HG02973 (cell line): ENCODE data around the gene LPCAT1.
"Not testable (repeated sequence)": the region's sequence is repeated elsewhere in the genome, so short reads cannot be mapped to it uniquely, and the experiment has no call there.

Source experiments
- ATAC-seq: cut with Tn5 transposase; IDR thresholded peaks from one replicate; pipeline ENCODE4 v1.9.1; 2021; ENCODE audit warnings: moderate library complexity; ENCODE audit not compliant: unreplicated experiment

LPCAT1 gene, protein sequence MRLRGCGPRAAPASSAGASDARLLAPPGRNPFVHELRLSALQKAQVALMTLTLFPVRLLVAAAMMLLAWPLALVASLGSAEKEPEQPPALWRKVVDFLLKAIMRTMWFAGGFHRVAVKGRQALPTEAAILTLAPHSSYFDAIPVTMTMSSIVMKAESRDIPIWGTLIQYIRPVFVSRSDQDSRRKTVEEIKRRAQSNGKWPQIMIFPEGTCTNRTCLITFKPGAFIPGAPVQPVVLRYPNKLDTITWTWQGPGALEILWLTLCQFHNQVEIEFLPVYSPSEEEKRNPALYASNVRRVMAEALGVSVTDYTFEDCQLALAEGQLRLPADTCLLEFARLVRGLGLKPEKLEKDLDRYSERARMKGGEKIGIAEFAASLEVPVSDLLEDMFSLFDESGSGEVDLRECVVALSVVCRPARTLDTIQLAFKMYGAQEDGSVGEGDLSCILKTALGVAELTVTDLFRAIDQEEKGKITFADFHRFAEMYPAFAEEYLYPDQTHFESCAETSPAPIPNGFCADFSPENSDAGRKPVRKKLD

DNA sequence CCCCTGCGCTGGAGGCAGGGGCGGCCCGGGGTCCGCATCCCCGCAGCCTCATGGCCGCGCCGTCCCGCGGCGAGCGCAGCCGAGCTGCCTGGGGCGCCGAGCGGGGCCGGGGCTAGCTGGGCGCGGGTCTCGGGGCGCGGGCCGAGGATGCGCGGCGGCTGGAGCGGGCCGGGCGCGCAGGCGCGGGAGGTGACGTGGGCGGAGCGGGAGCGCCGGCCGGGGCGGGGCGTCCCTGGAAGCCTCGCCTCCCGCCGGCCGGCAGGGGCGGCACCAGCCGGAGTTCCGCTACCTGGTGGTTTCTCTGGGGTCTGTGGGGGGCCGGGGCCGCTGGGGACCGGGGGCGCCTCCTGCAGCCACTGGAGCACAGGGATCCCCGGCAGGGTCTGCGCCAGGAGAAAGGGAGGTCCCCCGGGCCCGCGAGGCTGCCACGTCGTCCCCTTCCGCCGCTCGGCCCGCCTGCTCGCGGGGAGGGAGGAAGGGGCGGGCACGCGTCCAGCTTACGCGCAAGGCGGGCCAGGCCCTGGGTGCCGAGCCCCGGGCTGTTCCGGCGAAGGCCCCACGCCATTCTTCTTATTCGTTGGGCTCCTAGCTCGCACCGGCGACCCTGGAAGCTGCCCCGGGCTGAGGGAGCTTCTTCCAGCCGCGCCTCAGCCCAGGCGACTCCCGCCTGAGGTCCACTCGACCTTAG, at the start of gene LPCAT1:
TSS of gene LPCAT1 (minus strand) at position 168 of the 688 bp plus-strand sequence. CDS start at position 52, 116 bp downstream.
- ATAC-seq, result peak; percentile 73

DNA sequence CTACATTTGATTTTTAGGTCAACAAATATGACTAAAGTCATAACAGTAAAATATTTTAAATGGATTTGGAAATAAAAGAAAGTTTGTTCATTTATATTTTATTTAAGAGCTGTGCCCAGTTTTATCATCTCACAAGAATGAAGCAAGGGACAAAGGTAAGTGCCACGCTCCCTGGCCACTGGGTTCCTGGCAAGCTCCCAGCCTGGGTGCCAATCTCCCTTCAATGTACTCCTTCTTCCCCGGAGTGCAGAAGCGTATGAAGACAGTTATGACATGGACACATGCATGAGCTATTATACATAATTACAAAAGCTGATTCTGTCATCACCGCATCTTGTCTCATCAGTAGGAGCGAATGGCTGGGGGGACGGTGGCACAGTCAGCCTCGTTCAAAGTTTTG, 48.1 kb upstream of the LPCAT1 start:
- not testable (repeated sequence) for ATAC-seq

DNA sequence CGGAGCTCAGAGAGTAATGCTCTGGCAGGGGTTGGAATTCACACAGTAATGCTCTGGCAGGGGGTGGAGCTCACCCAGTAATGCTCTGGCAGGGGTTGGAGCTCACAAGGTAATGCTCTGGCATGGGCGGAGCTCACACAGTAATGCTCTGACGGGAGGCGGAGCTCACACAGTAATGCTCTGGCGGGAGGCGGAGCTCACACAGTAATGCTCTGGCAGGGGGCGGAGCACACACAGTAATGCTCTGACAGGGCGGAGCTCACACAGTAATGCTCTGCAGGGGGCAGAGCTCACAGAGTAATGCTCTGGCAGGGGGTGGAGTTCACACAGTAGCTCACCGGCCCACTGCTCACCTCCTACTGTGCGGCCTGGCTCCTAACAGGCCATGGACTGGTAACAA, 47.2 kb upstream of the LPCAT1 start:
- no peak for ATAC-seq

GRCh38 chr5:1568201-1568979, 44.6 kb upstream of the LPCAT1 start:
- ATAC-seq, result no peak

GRCh38 chr5:1567527-1568200, 43.9 kb upstream of the LPCAT1 start:
- ATAC-seq, result not testable (repeated sequence)

GRCh38 chr5:1565737-1566734, 42.3 kb upstream of the LPCAT1 start:
- no peak for ATAC-seq

GRCh38 chr5:1564824-1565736, 41.3 kb upstream of the LPCAT1 start:
- no peak for ATAC-seq

DNA sequence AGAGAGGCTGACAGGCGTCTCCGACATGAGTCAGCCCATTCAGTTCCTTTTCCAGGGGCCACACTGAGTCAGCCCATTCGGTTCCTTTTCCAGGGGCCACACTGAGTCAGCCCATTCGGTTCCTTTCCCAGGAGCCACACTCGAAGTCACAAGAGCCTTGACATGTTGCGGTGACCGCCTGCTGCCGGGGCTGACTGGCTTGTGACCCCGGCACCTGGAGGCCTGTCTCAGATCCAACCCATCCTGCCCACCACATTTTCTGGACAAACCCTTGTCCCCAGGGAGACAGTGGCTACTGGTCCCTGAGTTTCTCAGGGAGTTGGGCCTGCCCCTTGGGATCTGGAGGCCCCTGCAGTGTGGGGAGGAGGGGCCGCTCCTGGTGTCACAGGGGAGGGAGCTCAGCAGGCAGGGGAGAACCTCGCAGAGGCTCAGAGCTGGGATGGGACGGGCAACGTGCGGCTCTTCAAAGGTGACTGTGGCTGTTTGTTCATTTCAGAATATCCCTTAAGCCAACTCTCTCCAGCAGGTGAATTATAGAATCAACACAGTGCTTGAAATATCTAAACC, 40.5 kb upstream of the LPCAT1 start:
- no peak for ATAC-seq

GRCh38 chr5:1563617-1564181, 39.9 kb upstream of the LPCAT1 start:
- ATAC-seq, result no peak

GRCh38 chr5:1563051-1563461, 39.3 kb upstream of the LPCAT1 start:
- ATAC-seq, result no peak

DNA sequence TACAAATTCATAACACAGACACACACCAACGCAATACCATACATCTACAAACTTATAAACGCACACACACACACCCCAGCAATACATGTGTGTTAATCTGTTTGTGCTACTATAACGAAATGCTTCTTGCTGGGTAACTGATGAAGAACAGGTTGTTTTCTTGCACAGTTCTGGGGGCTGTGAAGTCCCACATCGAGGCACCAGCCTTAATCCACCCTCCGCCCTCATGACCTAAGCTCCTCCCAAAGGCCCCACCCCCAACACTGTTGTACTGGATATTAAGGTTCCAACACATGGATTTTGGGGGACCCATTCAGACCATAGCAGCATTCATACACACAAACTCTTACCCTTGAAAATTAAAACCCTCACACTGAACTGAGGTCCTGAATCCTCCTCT, 38.8 kb upstream of the LPCAT1 start:
- no peak for ATAC-seq

DNA sequence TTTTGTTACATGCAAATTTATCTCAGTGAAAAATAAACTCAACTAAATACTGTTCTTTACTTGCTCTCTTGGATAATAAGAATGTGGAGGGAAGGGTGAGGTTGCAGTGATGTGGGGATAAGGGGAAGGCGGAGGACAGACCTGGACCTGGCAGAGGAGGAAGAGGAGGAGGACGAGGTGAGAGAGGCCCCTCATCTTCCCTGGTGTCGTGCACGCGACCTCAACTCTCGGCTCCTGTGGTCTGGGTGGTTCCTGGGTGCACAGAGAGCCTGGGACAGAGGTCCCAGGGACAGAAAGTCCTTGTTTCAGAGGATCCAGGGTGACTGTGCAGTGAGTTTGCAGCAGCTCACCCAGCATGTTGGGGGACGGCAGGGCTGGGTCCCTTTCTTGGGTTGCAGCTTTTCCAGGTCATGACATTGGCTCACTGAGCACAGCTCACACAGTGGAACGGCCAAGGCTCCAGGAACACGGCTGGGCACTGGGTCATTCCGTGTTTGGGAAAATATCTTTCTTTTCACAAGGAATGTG, 37.7 kb upstream of the LPCAT1 start:
- ATAC-seq, result no peak

DNA sequence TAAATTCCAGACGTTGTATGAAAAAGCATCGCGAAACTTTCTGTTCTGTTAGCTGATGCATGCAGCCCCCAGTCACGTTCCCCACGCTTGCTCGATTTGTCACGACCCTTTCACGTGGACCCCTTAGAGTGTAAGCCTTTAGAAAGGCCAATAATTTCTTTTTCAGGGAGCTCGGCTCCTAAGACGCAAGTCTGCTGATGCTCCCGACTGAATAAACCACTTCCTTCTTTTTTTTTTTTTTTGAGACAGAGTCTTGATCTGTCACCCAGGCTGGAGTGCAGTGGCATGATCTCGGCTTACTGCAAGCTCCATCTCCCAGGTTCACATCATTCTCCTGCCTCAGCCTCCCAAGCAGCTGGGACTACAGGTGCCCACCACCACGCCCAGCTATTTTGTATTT, 36.7 kb upstream of the LPCAT1 start:
- ATAC-seq, result not testable (repeated sequence)

DNA sequence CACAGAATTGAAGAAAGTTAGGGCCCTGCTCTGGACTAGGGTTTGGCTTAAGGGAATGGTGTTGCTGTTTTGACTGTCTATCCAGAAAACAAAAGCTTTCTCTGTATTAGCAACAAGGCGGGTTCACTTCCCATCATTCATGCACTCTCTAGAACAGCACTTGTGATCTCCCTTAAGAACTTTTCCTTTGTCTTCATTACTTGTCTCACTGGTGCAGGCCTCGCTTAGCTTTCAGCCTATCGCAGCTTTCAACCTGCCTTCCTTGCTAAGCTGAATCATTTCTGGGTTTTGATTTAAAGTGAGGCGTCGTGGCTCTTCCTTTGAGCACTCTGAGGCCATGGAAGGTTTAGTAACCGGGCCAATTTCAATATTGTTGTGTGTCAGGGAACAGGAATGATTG, 35.2 kb upstream of the LPCAT1 start:
- no peak for ATAC-seq

GRCh38 chr5:1557114-1557873, 33.5 kb upstream of the LPCAT1 start:
- ATAC-seq, result no peak

GRCh38 chr5:1555808-1556731, 32.3 kb upstream of the LPCAT1 start:
- no peak for ATAC-seq
